Left forelimb (tissue), 1 donor: ENCODE data around the gene CDCA5.
A peak's percentile ranks its signal among the peaks of the same experiment; 100 is the strongest.

ENCODE experiments used
- DNase-seq: peaks from one replicate; pipeline ENCODE4 v3.0.0-alpha.2; 2018; ENCODE audit warnings: low spot score

Gene CDCA5, protein sequence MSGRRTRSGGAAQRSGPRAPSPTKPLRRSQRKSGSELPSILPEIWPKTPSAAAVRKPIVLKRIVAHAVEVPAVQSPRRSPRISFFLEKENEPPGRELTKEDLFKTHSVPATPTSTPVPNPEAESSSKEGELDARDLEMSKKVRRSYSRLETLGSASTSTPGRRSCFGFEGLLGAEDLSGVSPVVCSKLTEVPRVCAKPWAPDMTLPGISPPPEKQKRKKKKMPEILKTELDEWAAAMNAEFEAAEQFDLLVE

DNA sequence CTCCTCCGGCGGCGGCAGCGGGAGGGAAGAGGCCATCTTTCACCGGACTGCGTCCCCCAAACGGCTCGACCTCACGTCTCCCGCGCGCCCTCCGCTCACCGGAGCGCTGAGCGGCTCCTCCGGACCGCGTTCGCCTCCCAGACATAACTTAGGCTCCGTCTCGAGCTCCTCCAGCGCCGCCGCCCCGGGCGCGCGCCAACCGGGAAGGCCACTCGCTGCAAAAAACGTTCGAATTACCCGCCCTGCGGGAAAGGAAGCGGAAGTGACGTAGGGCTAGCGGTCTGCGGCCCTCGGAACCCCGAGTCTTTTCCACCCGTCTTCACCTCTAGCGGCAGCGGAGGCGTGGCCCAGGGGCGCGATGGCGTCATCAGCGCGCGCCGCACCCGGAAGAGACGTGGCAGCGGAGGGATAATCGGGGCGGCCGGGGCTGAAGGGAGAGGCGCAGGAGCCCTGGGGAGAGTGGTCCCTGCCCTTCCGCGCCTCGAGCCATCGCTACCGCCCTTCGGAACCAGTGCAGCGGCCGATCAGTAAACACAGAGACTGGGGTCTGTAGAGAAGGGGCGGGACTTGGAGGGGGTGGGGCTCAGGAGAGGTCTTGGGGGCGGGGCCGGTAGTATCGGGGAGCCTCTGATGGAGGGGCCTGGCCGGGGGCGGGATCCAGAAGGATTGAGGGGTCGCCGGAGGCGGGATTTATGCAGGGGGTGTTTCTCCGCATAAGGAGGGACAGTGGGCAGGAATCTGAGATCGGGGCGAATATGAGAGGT, at the start of gene CDCA5, which contains the start of gene ZFPL1:
CDCA5 (minus strand) TSS at position 207 of the 764 bp plus-strand sequence; CDS start at position 145, 62 bp downstream.
ZFPL1 (plus strand) TSS at position 389 of the 764 bp plus-strand sequence. CDS start 477 bp downstream, outside the sequence.
- peak; percentile 97 for DNase-seq

DNA sequence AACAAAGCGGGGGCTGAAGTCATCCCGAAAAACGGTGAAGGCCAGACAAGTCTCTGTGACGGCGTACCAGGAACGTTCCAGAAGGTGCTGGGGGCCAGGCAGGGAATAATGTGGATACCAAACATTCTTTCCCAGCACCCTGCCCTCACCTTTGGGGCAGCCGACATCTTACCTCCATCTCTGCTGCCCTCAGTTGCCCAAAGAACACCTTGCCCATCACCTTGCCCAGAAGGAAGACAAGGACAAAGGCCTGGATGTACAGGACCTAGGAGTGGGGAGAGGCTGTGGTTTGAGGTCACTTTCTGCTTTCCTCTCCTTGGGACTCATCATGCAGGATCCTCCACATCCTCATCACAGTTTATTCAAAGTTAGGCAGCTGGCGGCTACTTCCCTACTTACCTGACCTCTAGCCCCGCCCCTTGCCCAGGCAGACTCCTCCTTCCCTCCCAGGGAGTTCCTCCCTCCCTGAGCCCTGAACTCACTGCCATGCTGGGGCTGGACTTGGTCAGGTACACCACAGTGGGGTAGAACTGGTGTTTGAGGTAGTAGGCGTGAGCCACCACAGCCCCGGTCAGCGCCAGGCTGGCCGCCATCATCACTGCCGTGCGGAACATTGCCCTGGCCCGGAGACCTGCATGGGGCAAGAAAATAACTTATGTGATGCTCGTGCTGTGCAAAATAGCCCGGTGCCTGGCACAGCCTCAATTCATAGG, 49.3 kb upstream of the CDCA5 start:
- no peak for DNase-seq

DNA sequence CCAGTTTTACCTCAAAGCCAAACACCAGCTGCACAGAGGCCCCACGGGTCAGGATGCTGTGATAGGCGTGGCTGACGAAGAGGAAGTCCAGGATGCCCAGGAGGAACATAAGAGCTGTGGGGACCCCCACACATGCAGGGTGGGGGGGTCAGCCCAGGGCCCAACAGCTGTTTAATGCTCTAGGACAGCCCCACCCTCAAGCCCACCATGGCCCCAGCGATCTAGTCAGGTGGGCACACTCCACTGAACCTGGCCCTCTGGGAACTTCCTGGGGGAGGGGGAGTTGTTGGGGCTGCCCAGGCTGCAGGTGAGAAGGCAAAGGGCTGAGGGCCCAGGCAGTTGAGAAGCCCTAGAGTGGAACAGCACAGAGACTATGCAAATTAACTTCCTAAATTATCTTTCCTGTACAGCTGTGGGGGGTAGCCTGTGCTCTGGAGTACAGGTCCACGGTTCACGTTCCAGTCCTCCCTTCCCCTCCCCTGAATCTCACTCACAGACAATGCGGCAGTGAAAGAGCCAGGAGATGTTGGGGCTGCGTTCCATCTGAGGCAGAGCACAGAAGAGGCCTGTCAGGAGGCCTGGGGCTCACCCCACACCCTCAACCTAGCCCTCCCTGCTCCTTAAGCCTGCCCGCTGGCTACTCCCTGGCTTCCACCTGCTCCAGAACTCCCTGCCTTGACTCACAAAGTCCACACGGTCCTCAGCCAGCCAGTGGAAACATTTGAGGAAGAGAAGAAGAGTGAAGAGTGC, 48.6 kb upstream of the CDCA5 start:
- DNase-seq: no peak

DNA sequence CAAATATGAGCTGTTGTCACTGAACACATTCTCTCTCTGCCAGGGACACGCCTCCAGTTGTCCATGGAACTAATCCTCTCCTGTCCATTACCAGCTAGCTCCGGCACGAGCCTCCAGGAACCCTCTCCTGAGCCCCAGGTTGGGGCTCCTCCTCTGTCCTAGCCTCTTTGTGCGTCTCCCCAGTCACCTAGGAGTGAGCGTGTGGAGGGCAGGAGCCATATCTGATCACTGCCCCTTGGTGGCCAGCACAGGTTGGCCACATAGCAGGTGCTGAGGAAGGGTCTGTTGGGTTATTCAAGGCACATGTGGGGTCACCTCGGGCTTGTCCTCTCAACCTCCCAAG, 48.0 kb upstream of the CDCA5 start:
- DNase-seq: no peak

DNA sequence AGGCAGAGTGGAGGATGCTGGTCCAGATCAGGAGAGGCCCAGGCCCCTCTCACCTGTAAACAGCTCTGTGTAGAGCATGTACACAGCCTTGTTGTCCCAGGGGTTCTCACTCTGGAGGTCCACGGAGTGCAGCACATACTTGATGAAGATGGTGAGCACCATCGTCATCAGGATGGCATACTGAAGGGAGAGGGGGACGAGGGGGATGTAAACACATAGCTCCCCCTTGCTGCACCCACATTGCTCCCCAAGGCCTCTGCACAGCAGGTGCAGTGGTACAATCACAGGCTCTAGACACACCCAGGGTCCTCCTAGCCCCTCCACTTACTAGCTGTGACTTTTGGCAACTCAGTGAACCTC, 47.6 kb upstream of the CDCA5 start:
- no peak for DNase-seq

DNA sequence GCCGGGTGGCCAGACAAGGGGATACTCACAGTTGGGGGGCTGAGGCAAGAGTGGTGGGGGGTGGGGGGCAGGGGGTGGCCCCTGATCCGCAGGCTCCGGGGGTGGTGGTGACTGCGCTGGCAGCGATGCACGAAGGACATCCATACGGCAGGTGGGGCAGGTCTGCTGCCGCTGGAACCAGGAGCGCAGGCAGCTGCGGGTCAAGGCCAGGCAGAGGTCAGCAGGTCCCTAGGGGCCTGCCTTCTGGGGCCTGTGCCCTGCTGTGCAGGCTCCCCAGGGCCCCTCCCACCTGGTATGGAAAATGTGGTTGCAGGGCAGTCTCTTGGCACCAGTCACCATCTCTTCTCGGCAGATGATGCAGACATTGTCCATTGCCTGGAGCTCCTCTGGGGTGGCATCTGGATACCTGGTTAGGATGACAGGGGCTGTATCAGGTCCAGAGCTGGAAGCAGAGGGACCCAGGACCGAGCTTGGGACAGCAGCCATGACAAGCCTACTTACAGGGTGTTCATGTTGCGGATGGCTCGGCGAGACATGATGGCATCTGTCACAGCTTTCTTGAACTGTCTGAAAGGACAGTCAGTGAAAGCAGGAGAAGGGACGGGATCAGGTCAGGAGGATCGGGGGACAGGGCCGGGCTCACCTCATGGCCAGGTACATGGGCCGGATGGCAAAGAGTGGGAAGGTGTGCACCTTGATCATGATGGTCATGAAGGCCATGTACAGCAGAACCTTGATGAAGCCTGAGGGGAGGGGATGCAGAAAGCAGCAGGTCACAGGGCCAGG, 47.0 kb upstream of the CDCA5 start:
- DNase-seq: no peak

DNA sequence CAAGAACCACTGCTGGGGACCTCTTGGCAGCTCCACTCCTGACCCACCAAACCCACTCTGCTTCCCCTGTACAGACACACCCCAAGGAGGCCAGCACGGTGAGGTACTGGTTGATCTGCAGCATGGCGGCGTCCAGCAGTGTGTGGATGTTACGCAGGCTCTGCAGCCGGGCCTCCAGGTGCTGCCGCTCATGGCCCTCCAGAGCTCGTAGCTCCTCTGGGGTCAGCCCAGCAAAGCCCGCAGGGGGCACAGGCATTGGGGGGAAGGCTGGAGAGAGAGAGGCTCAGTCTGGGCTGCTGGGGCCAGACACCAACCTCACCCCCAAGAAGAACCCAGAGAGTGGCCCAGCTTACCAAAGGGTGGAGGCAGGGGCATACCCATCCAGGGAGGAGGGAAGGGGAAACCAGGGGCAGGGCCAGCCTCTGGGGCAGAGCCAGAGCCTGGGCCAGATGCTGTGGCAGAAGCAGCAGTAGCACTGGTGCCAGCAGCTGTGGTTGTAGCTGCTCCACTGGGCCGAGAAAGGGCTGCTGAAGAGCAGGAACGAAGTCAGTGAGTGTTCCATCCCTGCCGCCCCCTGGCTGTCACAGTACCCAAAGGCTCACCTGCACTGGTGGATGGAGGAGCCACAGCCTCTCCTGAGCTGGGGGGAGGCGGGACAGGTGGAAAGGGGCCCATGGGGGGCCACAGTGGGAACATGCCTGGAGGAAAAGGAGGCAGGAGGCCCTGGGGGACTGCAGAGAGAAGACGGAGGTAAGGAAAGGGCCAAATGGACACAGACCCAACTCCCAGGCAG, 46.0 kb upstream of the CDCA5 start:
- DNase-seq: no peak

DNA sequence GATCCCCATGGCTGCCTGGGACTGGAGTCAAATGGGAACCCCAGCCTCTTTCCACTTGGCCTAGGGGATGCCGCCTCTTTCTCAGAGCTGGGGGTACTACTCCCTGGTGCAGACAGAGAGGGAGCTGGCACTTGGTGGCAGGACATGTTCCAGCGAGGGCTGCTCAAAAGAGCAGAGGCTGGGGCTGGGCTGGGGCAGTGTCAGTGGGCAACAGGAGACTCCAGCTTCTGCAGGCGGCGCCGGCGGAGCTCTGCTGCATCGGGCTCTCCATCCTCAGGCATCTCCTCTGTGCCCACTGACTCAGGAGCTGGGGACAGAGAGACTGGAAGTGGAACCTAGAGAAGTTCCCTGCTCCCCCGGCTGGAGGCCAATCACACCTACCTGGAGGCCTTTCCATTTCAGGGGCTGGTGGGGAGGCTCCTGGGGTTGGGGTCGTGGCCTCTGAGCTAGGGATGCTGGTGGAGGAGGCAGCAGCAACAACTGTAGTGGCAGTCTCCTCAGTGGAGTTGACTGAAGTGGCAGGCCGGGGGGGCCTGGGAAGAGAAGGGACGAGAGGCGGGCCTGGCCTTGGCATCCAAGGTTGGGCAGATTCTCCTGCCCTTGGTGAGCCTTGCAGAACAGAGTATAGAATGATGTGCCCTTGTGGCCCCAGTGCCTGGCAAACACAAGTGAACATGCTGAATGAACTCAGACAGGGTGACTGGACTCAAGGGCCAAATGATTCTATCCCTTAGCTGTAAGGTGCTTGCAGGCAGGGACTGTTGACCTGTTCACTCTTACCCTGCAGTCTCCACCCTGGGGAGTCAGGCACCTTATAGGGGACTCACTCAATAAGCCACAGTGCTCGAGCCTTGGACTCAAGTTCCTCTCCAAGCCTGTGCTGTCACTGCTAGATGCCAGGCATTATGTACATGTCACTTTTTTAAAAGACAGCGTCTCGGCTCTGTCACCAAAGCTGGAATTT, 44.6 kb upstream of the CDCA5 start:
- DNase-seq: peak; percentile 53

DNA sequence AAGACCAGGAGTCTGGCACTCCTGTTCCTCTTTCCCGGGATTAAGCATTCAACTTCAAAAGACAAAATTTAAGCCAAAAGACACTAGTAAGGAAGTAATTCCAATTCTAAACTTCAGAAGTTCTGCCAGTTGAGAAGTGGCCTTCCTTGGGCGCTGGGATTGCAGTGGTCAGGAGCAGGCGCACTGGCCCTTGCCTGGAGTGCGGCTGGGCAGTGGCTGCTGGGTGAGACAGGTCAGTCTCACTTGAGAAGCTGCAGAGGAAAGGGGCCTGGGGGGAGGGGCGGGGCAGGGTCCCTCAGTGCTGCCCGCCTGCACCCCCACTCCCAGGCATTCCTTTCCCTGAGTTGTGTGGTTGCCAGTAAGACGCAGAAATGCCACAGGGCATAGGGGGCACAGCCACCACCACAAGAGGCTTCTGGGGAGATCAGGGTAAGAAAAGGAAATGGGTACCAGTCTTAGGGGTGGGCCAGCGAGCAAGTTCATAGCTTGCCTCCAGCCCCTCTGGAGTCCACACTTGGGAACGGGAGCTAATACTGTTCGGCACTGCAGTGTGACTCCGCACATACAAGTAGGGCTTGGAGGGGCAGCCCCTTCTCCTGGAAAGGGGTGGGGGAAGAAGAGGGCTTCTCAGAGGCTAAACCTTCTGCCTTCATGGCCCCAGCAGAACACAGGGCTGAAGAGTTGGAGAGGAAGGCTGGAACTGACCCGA, 43.8 kb upstream of the CDCA5 start:
- no peak for DNase-seq

DNA sequence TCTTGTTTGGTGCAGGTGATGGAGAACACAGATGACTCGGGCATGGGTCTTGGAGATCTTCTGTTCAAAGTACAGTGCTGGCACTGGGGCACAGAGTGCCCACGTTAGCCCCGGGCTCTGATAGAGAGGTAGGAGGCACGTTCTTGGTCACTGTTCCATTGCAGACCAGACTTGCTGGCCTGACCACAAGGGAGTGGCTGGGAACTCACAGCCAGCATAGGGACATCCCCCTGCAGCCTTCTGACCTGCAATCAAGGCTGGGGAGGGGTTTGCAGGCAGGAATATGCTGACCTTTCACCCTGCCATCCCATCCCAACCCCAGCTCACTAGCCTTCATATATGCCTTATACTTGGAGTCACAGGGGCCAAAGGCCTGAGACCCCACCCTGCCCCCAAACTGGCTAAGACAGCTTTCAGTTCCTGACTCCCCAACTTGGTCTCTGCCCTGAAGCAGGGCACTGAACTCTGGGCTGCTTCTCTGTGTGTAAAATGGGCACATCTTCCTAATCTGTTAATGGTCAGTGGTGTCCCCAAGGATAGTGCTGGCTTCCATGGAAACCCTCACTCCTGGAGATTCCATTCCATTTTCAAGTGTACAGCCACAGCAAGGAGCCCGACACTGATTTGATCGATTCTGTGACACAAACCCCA, 42.9 kb upstream of the CDCA5 start:
- no peak for DNase-seq

DNA sequence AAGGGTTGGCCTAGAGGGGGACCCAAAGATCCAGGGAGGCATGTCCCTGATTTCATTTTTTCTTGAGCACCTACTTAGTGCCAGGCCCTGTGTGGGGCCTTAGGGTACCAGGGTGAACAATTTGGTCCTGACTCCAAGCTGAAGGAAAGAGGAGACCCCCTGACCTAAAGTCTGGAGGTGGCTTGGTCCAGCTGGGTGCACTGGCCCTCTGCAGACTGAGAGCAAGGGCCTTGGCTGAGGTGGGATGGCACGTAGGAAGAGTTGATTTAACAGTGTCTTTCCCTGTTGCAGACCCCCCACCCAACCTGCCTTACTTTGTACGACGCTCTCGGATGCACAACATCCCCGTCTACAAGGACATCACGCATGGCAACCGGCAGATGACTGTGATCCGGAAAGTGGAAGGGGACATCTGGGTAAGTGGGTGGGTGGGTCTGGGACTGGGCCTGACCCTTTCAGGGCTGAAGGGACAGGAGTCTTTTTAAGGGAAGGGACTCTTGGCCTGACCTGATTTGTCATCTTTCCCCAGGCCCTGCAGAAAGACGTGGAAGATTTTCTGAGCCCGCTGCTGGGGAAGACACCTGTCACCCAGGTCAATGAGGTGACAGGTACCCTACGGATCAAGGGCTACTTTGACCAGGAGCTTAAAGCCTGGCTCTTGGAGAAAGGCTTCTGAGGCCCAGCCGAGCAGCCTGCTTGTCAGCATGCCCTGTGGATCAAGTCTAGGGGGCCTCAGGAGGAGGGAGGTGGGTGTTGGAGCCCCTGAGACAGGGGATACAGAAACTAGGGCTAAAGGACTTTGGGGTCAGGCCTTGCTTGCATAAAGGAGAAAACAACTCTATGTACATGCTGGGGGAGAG, 41.6 kb upstream of the CDCA5 start:
- DNase-seq: no peak

DNA sequence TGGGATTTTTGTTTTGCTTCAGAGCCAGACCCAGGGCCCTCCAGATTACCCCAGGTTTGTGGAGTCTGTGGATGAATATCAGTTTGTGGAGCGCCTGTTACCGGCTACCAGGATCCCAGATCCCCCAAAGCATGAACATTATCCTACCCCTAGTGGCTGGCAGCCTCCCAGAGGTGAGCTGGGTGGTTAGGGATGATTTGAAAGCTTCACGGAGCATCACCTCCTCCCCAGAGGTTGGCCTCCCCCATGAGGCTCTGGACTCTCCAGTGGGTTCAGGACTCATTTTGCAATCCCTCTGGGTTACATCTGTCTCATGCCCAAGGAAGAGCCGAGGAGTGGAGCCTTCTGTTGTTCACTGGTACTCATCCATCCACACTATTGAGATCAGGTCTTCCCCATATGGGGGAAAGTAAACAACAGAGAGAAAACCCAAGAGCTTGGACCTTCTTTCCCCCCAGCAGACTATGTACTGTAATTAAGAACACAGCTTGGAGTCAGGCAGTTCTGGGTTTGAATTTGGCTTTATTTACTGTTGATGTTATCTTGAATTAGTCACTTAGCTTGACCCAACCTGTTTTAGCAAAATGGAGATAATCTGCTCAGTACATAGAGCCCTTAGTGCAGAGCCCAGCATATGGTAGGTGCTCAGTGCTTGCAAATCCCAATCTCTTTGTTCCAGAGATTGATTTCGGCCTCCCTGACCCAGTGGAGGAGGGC, 40.8 kb upstream of the CDCA5 start:
- DNase-seq: no peak

DNA sequence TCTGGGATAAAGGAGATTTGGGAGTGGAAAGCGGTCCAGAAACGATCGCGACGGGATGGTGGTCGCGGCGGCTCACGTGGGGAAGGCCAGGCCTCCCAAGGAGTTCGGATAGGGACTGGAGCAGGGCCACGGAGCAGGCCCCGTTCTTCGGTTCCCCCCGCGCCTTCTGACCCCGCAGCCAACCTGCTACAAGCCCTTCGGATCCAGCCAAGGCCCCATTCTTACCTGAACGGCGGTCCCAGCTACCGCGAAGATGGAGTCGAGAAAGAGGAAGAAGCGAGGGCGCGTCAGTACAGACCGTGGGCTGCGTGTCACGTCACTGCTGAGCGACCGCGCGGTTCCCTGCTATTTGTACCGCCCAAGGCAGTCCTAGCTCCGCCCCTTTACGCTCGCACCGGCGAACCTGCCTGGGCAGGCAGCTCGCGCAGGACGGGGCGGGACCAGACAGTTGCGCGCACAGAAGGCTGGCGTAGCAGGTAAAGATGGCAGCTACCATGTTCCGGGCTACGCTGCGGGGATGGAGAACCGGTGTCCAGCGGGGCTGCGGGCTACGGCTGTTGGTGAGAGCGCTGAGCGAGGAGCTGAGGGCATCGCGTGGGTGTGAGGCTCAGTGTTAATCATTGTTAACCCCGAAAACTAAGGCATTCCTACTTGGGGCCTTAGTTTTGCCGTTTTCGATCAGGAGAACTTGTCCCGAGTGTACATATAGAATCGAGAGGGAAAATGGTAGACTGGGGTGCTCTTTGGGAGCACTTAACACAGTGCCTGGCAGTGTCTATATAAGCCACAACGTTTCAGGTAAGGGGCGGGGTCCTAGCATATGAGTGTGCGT, 38.2 kb upstream of the CDCA5 start, which contains the start of the genes FAU and MRPL49:
FAU (minus strand) TSS at position 270 of the 832 bp plus-strand sequence. CDS start 321 bp downstream, outside the sequence.
MRPL49 (plus strand) TSS at position 457 of the 832 bp plus-strand sequence; CDS start at position 483, 26 bp downstream.
- peak; percentile 95 for DNase-seq

DNA sequence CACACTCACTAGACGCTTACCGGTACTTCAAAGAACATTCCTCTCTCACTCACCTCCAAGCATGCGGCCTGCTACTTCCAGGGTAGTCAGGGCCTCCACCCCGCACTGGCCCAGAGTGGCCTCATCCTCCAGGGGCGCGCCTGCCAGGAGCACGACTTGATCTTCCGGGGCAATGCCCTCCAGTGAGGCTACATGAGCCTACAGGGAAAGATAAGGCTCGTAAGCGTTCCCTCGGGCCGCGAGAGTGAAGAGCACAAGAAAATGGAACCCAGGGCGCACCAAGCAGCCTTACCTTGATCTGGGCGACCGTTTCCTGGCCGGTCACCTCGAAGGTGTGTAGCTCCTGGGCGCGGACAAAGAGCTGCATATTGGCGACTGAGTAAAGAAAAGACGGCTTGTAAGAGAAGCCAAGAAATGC, 37.6 kb upstream of the CDCA5 start:
- DNase-seq: no peak

DNA sequence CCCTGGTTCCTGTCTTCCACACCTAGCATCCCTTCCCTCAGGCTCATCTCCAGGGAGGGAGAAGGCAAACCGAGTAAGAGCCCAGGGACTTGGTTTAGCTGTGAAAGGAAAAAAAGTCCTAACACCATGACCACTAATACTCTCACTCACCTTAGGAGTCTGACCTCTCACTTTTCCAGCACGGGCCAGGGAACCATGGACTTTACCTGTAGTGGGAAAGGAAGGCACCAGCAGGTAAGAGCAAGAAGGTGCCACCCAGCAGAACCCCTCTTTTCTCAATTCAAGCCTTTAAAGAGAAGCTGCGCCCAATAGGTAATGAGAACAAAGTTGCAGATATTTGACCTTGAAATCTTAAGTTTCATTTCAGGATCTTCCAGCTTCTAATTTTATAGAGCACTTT, 37.0 kb upstream of the CDCA5 start:
- no peak for DNase-seq

DNA sequence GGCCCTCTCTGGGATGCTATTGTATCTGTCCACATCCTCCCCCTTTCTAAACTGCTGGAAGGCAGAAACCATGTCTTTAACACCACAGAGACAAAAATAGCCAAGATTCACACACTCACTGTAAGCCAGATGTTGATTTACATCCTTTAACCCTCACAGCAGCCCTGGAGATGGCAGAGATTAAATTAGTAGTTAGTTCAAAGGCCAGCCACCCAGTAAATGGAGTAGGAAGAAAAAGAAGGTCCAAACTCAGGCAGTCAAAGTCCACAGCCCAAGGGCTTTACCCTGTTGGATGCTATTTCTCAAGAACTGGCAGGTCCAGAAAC, 35.8 kb upstream of the CDCA5 start:
- DNase-seq: peak; percentile 6
